ENCODE measurements around the gene PDS5A.
"Not testable (repeated sequence)": the region's sequence is repeated elsewhere in the genome, so short reads cannot be mapped to it uniquely, and the experiment has no call there.

PDS5A gene

DNA sequence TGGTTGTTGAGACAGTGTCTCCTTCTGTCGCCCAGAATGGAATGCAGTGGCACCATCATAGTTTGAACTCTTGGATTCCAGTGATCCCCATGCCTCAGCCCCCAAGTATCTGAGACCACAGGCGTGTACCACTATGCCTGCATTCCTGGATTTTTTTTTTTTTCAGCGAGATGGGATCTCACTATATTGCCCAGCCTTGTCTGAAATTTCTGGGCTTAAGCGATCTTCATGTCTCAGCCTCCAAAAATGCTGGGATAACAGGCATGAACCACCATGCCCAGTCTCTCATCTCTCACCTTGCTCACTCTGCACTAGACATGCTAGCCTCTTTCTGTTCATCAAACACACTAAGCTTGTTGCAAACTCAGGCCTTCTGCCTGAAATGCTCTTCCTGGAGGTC, 175.7 kb downstream of the PDS5A start:
- DNase-seq (ENCODE audit: low read depth): no peak
- TF ChIP-seq, protein P1, sequence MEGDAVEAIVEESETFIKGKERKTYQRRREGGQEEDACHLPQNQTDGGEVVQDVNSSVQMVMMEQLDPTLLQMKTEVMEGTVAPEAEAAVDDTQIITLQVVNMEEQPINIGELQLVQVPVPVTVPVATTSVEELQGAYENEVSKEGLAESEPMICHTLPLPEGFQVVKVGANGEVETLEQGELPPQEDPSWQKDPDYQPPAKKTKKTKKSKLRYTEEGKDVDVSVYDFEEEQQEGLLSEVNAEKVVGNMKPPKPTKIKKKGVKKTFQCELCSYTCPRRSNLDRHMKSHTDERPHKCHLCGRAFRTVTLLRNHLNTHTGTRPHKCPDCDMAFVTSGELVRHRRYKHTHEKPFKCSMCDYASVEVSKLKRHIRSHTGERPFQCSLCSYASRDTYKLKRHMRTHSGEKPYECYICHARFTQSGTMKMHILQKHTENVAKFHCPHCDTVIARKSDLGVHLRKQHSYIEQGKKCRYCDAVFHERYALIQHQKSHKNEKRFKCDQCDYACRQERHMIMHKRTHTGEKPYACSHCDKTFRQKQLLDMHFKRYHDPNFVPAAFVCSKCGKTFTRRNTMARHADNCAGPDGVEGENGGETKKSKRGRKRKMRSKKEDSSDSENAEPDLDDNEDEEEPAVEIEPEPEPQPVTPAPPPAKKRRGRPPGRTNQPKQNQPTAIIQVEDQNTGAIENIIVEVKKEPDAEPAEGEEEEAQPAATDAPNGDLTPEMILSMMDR (conservative IDR thresholded peaks at IDR 0.05; ENCODE audit: control insufficient read depth, insufficient read depth, low read depth, low read length): no peak
- no peak overlapping the region for H3K4me3 ChIP-seq (ENCODE audit: control insufficient read depth, low read depth, low read length)

DNA sequence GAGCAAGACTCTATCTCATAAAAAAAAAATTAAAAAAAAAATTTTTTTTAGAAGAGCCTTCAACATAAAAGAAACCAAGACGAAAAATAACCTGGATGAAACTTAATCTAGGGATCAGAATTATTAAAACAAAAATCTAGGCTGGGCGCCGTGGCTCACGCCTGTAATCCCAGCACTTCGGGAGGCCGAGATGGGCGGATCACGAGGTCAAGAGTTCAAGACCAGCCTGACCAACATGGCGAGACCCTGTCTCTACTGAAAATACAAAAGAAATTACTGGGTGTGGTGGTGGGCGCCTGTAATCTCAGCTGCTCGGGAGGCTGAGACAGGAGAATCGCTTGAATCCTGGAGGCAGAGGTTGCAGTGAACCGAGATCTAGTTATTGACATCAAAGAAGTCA, 184.7 kb downstream of the PDS5A start:
- DNase-seq (ENCODE audit: low read depth); H3K4me3 ChIP-seq (ENCODE audit: control insufficient read depth, low read depth, low read length): not testable (repeated sequence)

DNA sequence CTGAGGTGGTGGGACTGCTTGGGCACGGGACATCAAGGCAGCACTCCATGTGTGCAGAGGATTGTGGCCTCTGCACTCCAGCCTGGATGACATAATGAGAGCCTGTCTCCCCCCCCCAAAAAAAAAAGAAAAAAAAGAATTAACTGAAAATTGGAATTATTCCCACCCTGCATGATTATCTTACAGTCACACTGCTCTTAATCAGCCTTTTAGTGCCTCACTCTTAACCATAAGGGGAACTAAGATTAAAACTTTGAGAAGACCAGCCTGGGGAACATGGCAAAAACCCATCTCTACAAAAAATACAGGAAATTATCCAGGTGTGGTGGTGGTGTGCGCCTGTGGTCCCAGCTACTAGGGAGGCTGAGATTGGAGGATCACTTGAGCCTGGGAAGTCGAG, 185.2 kb downstream of the PDS5A start:
- no peak for DNase-seq (ENCODE audit: low read depth)
- H3K4me3 ChIP-seq (ENCODE audit: control insufficient read depth, low read depth, low read length): no peak overlapping the region
- TF ChIP-seq, protein P1 (conservative IDR thresholded peaks at IDR 0.05; ENCODE audit: control insufficient read depth, insufficient read depth, low read depth, low read length): no peak

DNA sequence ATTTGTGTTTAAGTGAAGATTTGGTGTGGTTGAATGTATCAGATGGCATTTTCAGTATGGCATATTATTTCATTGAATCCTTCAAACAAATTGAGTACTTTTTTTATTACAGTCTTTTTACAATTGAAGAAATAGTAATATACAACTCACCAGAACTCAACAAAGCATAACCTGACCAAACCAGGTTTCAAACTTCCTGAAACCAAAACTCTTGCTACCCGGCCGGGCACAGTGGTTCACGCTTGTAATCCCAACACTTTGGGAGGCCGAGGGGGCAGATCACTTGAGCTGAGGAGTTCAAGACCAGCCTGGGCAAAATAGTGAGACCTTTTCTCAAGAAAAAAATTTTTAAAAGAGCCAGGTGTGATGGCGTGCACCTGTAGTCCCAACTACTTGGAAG, 185.6 kb downstream of the PDS5A start:
- no peak overlapping the region for H3K4me3 ChIP-seq (ENCODE audit: control insufficient read depth, low read depth, low read length)
- TF ChIP-seq, protein P1 (conservative IDR thresholded peaks at IDR 0.05; ENCODE audit: control insufficient read depth, insufficient read depth, low read depth, low read length): no peak
- DNase-seq (ENCODE audit: low read depth): no peak

DNA sequence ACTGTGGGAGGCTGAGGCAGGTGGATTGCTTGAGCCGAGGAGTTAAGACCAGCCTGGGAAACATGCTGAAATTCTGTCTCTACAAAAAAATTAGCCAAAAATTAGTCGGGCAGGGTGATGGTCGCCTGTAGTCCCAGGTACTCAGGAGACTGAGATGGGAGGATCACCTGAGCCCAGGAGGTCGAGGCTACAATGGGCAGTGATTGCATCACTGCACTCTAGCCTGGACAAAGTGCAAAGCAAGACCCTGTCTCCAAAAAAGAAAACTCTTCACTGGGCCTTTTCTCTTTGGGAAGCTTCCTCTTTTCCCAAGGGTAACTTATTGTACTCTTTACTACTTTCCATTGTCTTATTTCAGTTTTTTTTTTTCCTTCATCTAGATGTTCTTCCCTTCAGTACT, 190.9 kb downstream of the PDS5A start:
- no peak overlapping the region for H3K4me3 ChIP-seq (ENCODE audit: control insufficient read depth, low read depth, low read length)
- no peak for DNase-seq (ENCODE audit: low read depth)
- TF ChIP-seq, protein P1 (conservative IDR thresholded peaks at IDR 0.05; ENCODE audit: control insufficient read depth, insufficient read depth, low read depth, low read length): no peak

DNA sequence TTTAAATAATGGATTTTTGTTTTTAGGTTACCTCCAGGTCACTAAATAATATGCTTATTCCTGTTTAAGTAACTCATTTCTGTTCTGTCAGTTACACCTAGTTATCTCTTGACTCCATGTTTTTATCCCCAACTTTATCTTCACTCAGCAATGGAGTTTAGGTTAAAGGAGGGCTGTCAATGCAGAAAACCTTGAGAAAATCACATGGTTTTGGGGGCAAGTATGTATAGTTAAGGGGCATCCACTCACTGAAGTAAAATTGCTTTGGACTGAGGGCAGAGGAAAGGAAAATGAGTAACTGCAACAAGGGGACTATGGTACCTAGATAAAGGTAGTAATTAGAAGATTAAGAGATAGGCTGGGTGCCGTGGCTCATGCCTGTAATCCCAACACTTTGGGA, 192.6 kb downstream of the PDS5A start:
- DNase-seq (ENCODE audit: low read depth): no peak
- TF ChIP-seq, protein P1 (conservative IDR thresholded peaks at IDR 0.05; ENCODE audit: control insufficient read depth, insufficient read depth, low read depth, low read length): no peak
- no peak overlapping the region for H3K4me3 ChIP-seq (ENCODE audit: control insufficient read depth, low read depth, low read length)

DNA sequence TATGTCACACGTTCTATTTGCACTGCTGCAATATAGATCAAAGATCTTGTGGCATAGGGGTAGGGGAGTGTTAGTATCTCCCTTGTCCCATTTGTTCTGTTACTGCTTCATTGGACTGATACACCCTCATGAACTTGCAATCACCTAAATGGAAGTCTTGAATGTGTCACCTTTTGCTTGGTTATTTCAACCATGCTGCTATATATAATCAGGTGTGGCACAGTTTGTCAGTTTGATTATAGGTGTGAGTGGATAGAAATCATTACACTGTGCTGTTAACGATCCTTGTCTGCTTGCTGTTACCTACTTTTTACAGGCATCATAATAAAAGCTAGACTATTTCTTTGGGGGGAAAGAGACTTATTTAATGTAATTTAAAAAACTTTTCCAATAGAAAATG, 195.7 kb downstream of the PDS5A start:
- H3K4me3 ChIP-seq (ENCODE audit: control insufficient read depth, low read depth, low read length); DNase-seq (ENCODE audit: low read depth): not testable (repeated sequence)

Data from fibroblast of mammary gland (primary cell).